HG03558 (cell line): ENCODE results near the gene OR7G1.

ENCODE experiments used
- ATAC-seq: cut with Tn5 transposase; IDR thresholded peaks from one replicate; pipeline ENCODE4 v1.9.1; 2021; ENCODE audit warnings: moderate number of reproducible peaks; ENCODE audit not compliant: unreplicated experiment; ENCODE audit errors: extremely low read depth

OR7G1 gene

DNA sequence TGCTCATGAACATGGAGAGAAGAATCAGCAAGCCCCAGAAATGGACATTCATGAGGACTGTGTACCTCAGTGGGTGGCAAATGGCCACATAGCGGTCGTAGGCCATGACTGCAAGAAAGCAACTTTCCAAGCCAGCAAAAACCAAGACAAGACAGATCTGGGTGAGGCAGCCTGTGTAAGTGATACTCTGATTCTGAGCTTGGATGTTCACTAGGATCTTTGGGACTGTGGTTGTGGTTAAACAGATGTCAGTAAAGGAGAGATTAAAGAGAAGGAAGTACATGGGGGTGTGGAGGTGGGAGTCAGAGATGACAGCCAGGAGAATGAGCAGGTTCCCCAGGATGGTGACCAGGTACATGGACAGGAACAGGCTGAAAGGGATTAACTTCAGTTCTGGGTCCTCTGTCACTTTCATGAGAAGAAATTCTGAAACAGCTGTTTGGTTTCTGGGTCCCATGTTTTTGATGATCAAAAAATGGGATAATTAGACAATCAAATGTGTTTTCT, at the start of gene OR7G1:
TSS of gene OR7G1 (minus strand) at position 457 of the 507 bp plus-strand sequence. CDS start at position 457, 0 bp downstream.
- ATAC-seq: no peak

GRCh38 chr19:9165261-9165660, 49.7 kb upstream of the OR7G1 start:
- no peak for ATAC-seq

GRCh38 chr19:9161427-9161826, 45.9 kb upstream of the OR7G1 start:
- no peak for ATAC-seq

DNA sequence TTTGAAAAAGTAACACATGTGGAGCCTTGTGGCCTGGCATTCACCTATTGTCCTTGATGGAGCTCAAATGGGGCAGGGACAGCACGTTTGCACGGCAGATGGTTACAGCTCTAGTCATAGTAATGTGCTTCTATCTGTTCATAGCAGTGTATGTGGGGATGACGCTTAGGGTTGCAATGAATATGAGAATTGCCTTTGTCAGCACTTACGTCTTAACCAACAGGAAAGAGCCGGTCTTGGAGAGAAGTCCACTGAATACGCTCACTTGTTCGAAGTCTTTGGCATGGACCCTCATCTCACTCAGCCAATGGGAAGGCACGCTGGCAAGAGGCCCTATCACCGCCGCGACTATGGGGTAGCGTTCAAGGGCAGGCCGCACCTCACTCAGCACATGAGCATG, 44.3 kb upstream of the OR7G1 start:
- no peak for ATAC-seq

DNA sequence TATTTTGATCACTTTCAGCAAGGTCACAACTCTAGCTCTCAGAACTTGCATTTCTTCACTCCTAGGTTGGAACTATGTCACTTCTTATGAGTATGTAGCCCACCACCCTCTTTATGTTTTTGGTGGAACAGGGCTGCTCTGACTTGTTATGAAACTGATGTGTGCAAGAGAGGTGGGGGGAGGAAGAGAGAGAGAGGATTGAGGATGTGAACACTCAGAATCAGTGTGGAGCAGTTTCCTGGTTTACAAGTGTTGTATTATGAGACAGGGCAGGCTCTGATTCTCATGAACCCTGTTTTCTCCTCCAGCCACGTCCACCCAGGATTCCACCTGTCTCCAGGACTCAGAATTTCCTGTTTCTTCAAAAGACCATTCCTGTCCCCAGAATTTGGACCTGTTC, 40.7 kb upstream of the OR7G1 start:
- ATAC-seq: no peak

DNA sequence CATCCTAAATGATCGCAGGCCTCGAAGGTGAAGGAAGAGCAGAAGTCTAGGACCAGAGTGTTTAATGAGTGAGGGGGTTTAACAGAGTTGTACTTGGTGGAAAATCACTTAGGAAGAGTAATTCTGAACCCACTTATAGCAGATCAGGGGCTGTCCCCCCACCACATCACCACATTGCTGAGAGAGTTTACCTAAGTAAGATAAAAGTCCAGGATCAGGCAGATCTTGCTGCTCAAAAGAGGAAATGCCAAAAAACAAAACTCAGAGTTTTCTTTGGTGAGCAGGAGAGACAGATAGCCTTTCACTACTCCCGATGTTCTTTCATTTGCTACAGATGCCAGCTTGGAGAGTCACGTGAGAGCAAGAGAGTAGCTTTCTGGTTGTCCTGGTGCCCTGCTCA, 40.0 kb upstream of the OR7G1 start:
- no peak for ATAC-seq

- ATAC-seq: no peak
Measured at GRCh38 chr19:9151367-9151766, 35.8 kb upstream of the OR7G1 start.

- ATAC-seq: no peak
Measured at GRCh38 chr19:9150650-9151049, 35.1 kb upstream of the OR7G1 start.

GRCh38 chr19:9149997-9150396, 34.4 kb upstream of the OR7G1 start:
- no peak for ATAC-seq

GRCh38 chr19:9148697-9149096, 33.1 kb upstream of the OR7G1 start:
- ATAC-seq: no peak

- ATAC-seq: no peak
Measured at GRCh38 chr19:9146882-9147281, 31.3 kb upstream of the OR7G1 start.

GRCh38 chr19:9144920-9145319, 29.4 kb upstream of the OR7G1 start:
- ATAC-seq: no peak

GRCh38 chr19:9140159-9140874, 24.8 kb upstream of the OR7G1 start, which contains the start of gene ZNF317:
ZNF317 (plus strand) TSS chr19:9140397; CDS start chr19:9156017, 15,620 bp downstream.
- peak; percentile 57 for ATAC-seq

- ATAC-seq: no peak
Measured at GRCh38 chr19:9139609-9140158, 24.1 kb upstream of the OR7G1 start.

DNA sequence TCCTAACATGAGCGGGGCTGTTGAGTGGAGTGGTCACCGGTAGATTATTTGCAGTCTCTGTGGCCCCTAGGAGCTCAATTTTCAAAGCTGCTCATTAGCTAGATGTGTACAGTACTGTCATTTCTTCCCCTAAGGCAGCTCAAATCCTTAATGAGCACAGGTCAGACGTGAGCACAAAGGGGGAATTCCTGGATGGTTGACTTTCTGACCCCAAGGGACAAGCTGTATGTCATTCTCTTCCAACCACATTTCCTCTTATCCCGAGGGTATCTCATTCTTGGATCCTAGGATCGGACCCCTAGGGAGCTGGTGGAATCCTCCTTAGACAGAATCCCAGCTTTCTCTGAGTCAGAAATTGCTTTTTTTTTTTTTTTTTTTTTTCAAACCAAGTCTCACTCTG, 16.9 kb upstream of the OR7G1 start:
- ATAC-seq: no peak

DNA sequence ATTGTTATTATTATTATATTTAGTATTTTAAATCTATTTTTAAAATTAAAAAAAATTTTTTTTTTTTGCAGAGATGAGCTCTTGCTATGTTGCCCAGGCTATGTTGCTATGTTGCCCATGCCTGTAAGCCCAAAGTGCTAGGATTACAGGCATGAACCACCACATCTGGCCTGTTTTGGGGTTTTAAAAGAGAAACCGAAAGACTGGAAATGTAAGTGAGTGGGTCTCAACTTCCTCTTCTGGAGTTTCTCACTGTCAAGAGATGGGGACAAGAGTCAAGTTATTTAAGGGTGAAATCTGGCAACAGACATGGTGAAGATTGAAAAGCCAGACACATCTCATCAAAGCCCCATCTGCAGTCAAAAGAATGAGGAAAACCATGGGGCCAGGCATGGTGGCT, 15.4 kb upstream of the OR7G1 start:
- ATAC-seq: no peak

DNA sequence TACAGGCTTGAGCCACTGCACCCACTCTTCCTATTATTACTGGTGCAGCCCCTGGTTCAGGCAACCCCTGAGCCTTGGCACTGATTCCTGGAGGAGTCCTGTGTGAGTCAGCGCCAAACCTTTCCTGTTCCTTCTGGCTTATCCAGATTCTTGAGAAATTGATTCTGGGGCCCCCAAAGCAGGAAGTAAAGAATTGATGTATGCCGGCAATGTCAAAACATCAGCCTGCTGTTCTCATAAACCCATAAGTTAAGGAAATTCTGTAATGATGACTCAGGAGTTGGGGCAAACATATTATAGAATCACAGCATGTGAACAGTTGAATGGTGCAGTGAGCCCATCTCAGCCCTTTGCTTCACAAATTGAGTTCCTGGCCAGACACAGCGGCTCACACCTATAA, 12.6 kb upstream of the OR7G1 start:
- no peak for ATAC-seq

- ATAC-seq: no peak
Measured at GRCh38 chr19:9126900-9127405, 11.4 kb upstream of the OR7G1 start, which contains the start of gene OR7G3. OR7G3 (minus strand) TSS chr19:9126950; CDS start chr19:9126950, 0 bp downstream.

GRCh38 chr19:9116547-9116946, 984 bp upstream of the OR7G1 start:
- ATAC-seq: no peak

GRCh38 chr19:9109959-9110358, 5.6 kb downstream of the OR7G1 start:
- ATAC-seq: no peak

DNA sequence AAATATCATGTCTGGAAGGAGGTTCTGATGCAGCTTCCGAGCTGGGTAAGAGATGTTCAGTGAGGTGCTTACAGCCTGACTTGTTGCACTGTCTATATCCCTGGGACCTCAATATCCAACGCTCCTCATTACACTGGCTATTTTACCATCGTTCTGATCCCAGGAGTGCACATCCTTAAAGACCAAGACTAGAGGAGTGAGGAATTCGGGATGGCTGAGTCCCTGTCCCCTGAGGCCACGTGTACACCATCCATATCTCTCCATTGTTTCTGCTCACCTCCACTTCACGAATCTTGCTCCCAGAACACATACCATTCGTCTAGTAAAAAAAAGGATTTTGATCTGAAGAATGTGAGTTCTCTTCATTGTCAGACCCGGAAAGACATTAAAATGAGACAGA, 8.2 kb downstream of the OR7G1 start, which contains the start of gene OR7G2:
TSS of gene OR7G2 (minus strand) at position 101 of the 400 bp plus-strand sequence. CDS start 4,232 bp downstream, outside the sequence.
- ATAC-seq: no peak
